B cell (primary cell): Measurements from ENCODE around the gene TNRC6C. TPM values are rescaled to one million over a fixed set of nuclear protein-coding genes. Genes with fewer than 3 reads are reported as not detected.

ENCODE experiments used
- ATAC-seq: fragments of 200-7000 bp; cut with Tn5 transposase; one replicate; pipeline ENCODE4 v1.10.0; 2021; ENCODE audit warnings: low read depth, mild to moderate bottlenecking, moderate number of reproducible peaks, moderate library complexity
- CTCF ChIA-PET: fragments of 350-600 bp; sonication (Branson Sonifier 250); formaldehyde crosslinking; loops from one replicate; lab custom pipeline; 2021; ENCODE audit warnings: antibody characterized with exemption, inconsistent platforms; lab: Charles Lee
- POLR2A ChIA-PET: fragments of 350-600 bp; sonication (Branson Sonifier 250); formaldehyde crosslinking; loops from one replicate; lab custom pipeline; 2021; ENCODE audit warnings: antibody characterized with exemption; lab: Charles Lee
- DNase-seq: peaks from one replicate; pipeline ENCODE4 v3.0.0; 2013
- H2AFZ ChIP-seq: 2 replicates; pipeline ENCODE4 v1.6.1; 2012; ENCODE audit warnings: mild to moderate bottlenecking, low read depth, low read length; ENCODE audit not compliant: insufficient read depth, poor library complexity, severe bottlenecking
- H3K27ac ChIP-seq, 2 donors: 1 replicate in 1 of 2; 2 replicates in 1 of 2; pipeline ENCODE4 v1.5.1; 2012 to 2013; ENCODE audit warnings: low read length in 2 of 2, mild to moderate bottlenecking in 2 of 2, moderate library complexity in 1 of 2
- H3K27me3 ChIP-seq, 4 experiments: fragments of 200-600 bp in 1 of 4; sonication (generic) in 1 of 4; replicated peaks in 1 of 4; 1 replicate in 2 of 4; 2 replicates in 2 of 4; pipeline versions ENCODE4 v1.6.1 to v1.7.0; 2013 to 2016; ENCODE audit warnings: low read length in 3 of 4, mild to moderate bottlenecking in 2 of 4, mixed read lengths in 1 of 4, moderate library complexity in 1 of 4; ENCODE audit not compliant: insufficient read depth in 4 of 4, control insufficient read depth in 3 of 4; ENCODE audit errors: control extremely low read depth in 1 of 4
- H3K36me3 ChIP-seq, 2 experiments: replicated peaks in 1 of 2; 1 replicate in 1 of 2; 2 replicates in 1 of 2; pipeline versions ENCODE4 v1.6.1 to v1.7.1; 2013; ENCODE audit warnings: low read length in 1 of 2; ENCODE audit not compliant: insufficient read depth in 2 of 2, control insufficient read depth in 1 of 2; ENCODE audit errors: control extremely low read depth in 1 of 2, extremely low read depth in 1 of 2
- H3K4me1 ChIP-seq, 2 donors: fragments of 200-600 bp in 1 of 2; sonication (generic) in 1 of 2; 1 replicate in 1 of 2; 2 replicates in 1 of 2; pipeline versions ENCODE4 v1.5.1 to v1.6.1; 2013 to 2017; ENCODE audit warnings: low read length in 2 of 2; ENCODE audit not compliant: control insufficient read depth in 2 of 2, insufficient read depth in 2 of 2
- H3K4me2 ChIP-seq: replicated peaks from 2 replicates; pipeline ENCODE3; 2012; ENCODE audit warnings: mild to moderate bottlenecking, low read depth, low read length; ENCODE audit not compliant: poor library complexity, severe bottlenecking
- H3K4me3 ChIP-seq, 5 experiments: fragments of 200-600 bp in 1 of 5; sonication (generic) in 1 of 5; 1 replicate in 3 of 5; 2 replicates in 2 of 5; pipeline versions ENCODE4 v1.5.1 to v1.7.0; 2011 to 2016; ENCODE audit warnings: low read length in 4 of 5, mild to moderate bottlenecking in 4 of 5, low read depth in 2 of 5, control low read depth in 1 of 5, moderate library complexity in 1 of 5; ENCODE audit not compliant: insufficient read depth in 1 of 5; ENCODE audit errors: control extremely low read depth in 1 of 5, extremely low read depth in 1 of 5
- H3K79me2 ChIP-seq: fragments of 200-600 bp; sonication (generic); one replicate; pipeline ENCODE4 v1.6.0; 2016; ENCODE audit warnings: low read length; ENCODE audit not compliant: control insufficient read depth, insufficient read depth
- H3K9ac ChIP-seq: fragments of 200-600 bp; sonication (generic); 2 replicates; pipeline ENCODE4 v1.6.1; 2017; ENCODE audit warnings: mild to moderate bottlenecking, low read length, moderate library complexity
- H3K9me3 ChIP-seq, 3 donors: one replicate each; pipeline versions ENCODE4 v1.6.1 to v1.7.1; 2013; ENCODE audit warnings: low read length in 2 of 3; ENCODE audit not compliant: control insufficient read depth in 2 of 3, insufficient read depth in 1 of 3; ENCODE audit errors: control extremely low read depth in 1 of 3
- H4K20me1 ChIP-seq: 2 replicates; pipeline ENCODE4 v1.6.0; 2012; ENCODE audit warnings: mild to moderate bottlenecking, low read length; ENCODE audit not compliant: insufficient read depth, control insufficient read depth, poor library complexity, severe bottlenecking
- H3K27ac Mint-ChIP-seq: one replicate; pipeline ENCODE4 v1.8.0; 2021; ENCODE audit warnings: mixed read lengths
- H3K27me3 Mint-ChIP-seq: one replicate; pipeline ENCODE4 v1.8.0; 2021; ENCODE audit warnings: mixed read lengths
- H3K4me1 Mint-ChIP-seq: one replicate; pipeline ENCODE4 v1.8.0; 2021; ENCODE audit warnings: mixed read lengths
- H3K4me3 Mint-ChIP-seq: one replicate; pipeline ENCODE4 v1.8.0; 2021; ENCODE audit warnings: mixed read lengths
- H3K9me3 Mint-ChIP-seq: one replicate; pipeline ENCODE4 v1.8.0; 2022; ENCODE audit warnings: mixed read lengths; ENCODE audit not compliant: insufficient read depth
- CTCF ChIP-seq: fragments of 200-600 bp; IDR thresholded peaks from one replicate; pipeline ENCODE4 v1.8.0; 2022; ENCODE audit warnings: antibody characterized with exemption, mild to moderate bottlenecking
- EZH2 ChIP-seq: IDR thresholded peaks from 2 replicates; pipeline ENCODE4 v1.6.1; 2012; ENCODE audit warnings: borderline replicate concordance, low read depth, mild to moderate bottlenecking, moderate library complexity, low read length; ENCODE audit not compliant: insufficient read depth, poor library complexity, severe bottlenecking
- whole genome bisulfite sequencing: methylation state at CpG from one replicate; pipeline ENCODE4 v1.1.5; 2013; ENCODE audit warnings: missing lambda C conversion rate; ENCODE audit not compliant: insufficient coverage; 5-methylcytosine and 5-hydroxymethylcytosine counted together
- intact Hi-C: fragments of 100-400 bp; cut with micrococcal nuclease; formaldehyde crosslinking; loops from one replicate; pipeline ENCODE4 v1.10.0; 2022
- polyA plus RNA-seq: library from polyadenylated mRNA; depleted of rRNA; stranded (reverse); fragments of >200 nt; gene quantifications from 2 replicates; pipeline ENCODE4 v1.2.3, GENCODE V29; 2012
- total RNA-seq, 2 donors: library from RNA; stranded (reverse); fragments of 120-200 nt in 1 of 2; gene quantifications; 1 replicate in 1 of 2; 2 replicates in 1 of 2; pipeline versions ENCODE4 v1.2.3 to v1.2.4, GENCODE V29; 2013 to 2022

TNRC6C gene
- total and polyA plus RNA-seq, 2 donors (not counting 1 experiment from before 2014, with no cell fraction given): 3.9 to 63.8 TPM

GRCh38 chr17:78019976-78020716 lies 61.6 kb downstream of the TNRC6C start:
- no peaks in the 10 kb centered on the region for H3K4me1 ChIP-seq
- 92% methylated on average over 2 of the region's 6 CpGs for WGBS
- H3K79me2 ChIP-seq: peaks cover 9% of the 10 kb centered on the region
- no peaks in the 10 kb centered on the region for H3K27me3 ChIP-seq
- peaks cover 6% of the 10 kb centered on the region for H3K4me1 Mint-ChIP-seq
- ATAC-seq (no peak), DNase-seq (no peak)
- peaks cover 0 to 5% of the 10 kb centered on the region in 2 experiments for H3K36me3 ChIP-seq
- no peaks in the 10 kb centered on the region for H4K20me1 ChIP-seq
- no peak overlapping the region for H3K27ac Mint-ChIP-seq
- H3K4me3 ChIP-seq: no peak overlapping the region
- no peak overlapping the region for H3K4me3 Mint-ChIP-seq
- no peaks in the 10 kb centered on the region for H3K27me3 Mint-ChIP-seq
- H3K9me3 Mint-ChIP-seq: no peaks in the 10 kb centered on the region
- H2AFZ ChIP-seq: no peak overlapping the region
- POLR2A ChIA-PET: interaction anchor here (0.7 kb wide), 1 partner anchor 1240 kb away, joined by 3 read pairs; no protein-coding TSS in a partner anchor
- no peak overlapping the region for H3K27ac ChIP-seq
- no peak overlapping the region for H3K4me2 ChIP-seq
- no peak for TF ChIP-seq CTCF
- no peak for TF ChIP-seq EZH2
- intact Hi-C loops: loop anchor here (1.0 kb wide), 1 partner anchor 231 kb away; no protein-coding TSS in a partner anchor
- H3K9me3 ChIP-seq: no peaks in the 10 kb centered on the region
- no peak overlapping the region for H3K9ac ChIP-seq
- CTCF ChIA-PET: interaction anchor here (1.0 to 10.6 kb wide), 12 partner anchors 8 to 478 kb away, joined by 3 to 199 read pairs (median 6); no protein-coding TSS in a partner anchor

- Histone ChIP-seq H3K4me1 (no peaks in the 10 kb centered on the region), H3K9ac (no peak overlapping the region), H3K9me3 (no peaks in the 10 kb centered on the region), H3K79me2 (peaks cover 9% of the 10 kb centered on the region), H2AFZ (no peak overlapping the region), H3K27ac (no peak overlapping the region), H4K20me1 (no peaks in the 10 kb centered on the region), H3K27me3 (no peaks in the 10 kb centered on the region), H3K4me3 (no peak overlapping the region), H3K4me2 (no peak overlapping the region), H3K36me3 (peaks cover 0 to 5% of the 10 kb centered on the region in 2 experiments)
- TF ChIP-seq EZH2 (no peak), CTCF (no peak)
- Mint-ChIP-seq H3K27me3 (no peaks in the 10 kb centered on the region), H3K4me3 (no peak overlapping the region), H3K27ac (no peak overlapping the region), H3K9me3 (no peaks in the 10 kb centered on the region), H3K4me1 (peaks cover 6% of the 10 kb centered on the region)
- DNase-seq: no peak
- ATAC-seq: no peak
- intact Hi-C loops: no loop called here
- no CpG with 5 or more reads among the region's 1 CpG for WGBS
- ChIA-PET POLR2A (no interaction called here), CTCF (interaction anchor here (1.5 to 10.6 kb wide), 5 partner anchors 8 to 478 kb away, joined by 4 to 199 read pairs (median 7); no protein-coding TSS in a partner anchor)
Observed at GRCh38 chr17:78020717-78021108, 62.2 kb downstream of the TNRC6C start.
